ENCODE data around the gene ACYP1.
"Not testable (repeated sequence)": the region's sequence is repeated elsewhere in the genome, so short reads cannot be mapped to it uniquely, and the experiment has no call there.

DNA sequence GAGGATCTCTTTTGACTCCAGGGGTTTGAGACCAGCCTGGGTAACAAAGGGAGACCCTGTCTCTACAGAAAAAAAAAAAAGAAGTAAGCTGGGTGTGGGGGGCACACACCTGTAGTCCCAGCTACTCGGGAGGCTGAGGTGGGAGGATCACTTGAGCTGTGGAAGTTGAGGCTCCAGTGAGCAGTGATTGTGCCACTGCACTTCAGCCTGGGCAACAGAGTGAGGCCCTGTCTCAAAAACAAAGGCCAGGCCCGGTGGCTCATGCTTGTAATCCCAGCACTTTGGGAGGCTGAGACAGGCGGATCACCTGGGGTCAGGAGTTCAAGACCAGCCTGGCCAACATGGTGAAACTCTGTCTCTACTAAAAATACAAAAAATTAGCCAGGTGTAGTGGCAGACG lies 3.9 kb upstream of the ACYP1 start:
- TF ChIP-seq, protein P1, sequence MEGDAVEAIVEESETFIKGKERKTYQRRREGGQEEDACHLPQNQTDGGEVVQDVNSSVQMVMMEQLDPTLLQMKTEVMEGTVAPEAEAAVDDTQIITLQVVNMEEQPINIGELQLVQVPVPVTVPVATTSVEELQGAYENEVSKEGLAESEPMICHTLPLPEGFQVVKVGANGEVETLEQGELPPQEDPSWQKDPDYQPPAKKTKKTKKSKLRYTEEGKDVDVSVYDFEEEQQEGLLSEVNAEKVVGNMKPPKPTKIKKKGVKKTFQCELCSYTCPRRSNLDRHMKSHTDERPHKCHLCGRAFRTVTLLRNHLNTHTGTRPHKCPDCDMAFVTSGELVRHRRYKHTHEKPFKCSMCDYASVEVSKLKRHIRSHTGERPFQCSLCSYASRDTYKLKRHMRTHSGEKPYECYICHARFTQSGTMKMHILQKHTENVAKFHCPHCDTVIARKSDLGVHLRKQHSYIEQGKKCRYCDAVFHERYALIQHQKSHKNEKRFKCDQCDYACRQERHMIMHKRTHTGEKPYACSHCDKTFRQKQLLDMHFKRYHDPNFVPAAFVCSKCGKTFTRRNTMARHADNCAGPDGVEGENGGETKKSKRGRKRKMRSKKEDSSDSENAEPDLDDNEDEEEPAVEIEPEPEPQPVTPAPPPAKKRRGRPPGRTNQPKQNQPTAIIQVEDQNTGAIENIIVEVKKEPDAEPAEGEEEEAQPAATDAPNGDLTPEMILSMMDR (IDR thresholded peaks at IDR 0.05): not testable (repeated sequence)
- TF ChIP-seq POLR2AphosphoS5 (IDR thresholded peaks at IDR 0.05; ENCODE audit: low read depth, low read length): not testable (repeated sequence)
